ENCODE data around the gene TNFAIP3. TPM values are rescaled to one million over a fixed set of nuclear protein-coding genes. Genes with fewer than 3 reads are reported as not detected.

The TNFAIP3 gene
- total RNA-seq, 3 donors from 2014 or later: 49.3 to 65.2 (median 55.8) TPM

GRCh38 chr6:137914530-137915193, 47.6 kb downstream of the TNFAIP3 start:
- Histone ChIP-seq H3K4me3 (no peak overlapping the region), H3K36me3 (ENCODE audit: low read depth) (no peaks in the 10 kb centered on the region), H3K4me1 (ENCODE audit: low read depth) (no peaks in the 10 kb centered on the region), H3K9me3 (no peaks in the 10 kb centered on the region)
- no peak for ATAC-seq
- TF ChIP-seq, protein P1, sequence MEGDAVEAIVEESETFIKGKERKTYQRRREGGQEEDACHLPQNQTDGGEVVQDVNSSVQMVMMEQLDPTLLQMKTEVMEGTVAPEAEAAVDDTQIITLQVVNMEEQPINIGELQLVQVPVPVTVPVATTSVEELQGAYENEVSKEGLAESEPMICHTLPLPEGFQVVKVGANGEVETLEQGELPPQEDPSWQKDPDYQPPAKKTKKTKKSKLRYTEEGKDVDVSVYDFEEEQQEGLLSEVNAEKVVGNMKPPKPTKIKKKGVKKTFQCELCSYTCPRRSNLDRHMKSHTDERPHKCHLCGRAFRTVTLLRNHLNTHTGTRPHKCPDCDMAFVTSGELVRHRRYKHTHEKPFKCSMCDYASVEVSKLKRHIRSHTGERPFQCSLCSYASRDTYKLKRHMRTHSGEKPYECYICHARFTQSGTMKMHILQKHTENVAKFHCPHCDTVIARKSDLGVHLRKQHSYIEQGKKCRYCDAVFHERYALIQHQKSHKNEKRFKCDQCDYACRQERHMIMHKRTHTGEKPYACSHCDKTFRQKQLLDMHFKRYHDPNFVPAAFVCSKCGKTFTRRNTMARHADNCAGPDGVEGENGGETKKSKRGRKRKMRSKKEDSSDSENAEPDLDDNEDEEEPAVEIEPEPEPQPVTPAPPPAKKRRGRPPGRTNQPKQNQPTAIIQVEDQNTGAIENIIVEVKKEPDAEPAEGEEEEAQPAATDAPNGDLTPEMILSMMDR (IDR thresholded peaks at IDR 0.05): no peak
- no peak for DNase-seq
- intact Hi-C loops (cut with DNase I, micrococcal nuclease): no loop called here

GRCh38 chr6:137915790-137916189, 48.7 kb downstream of the TNFAIP3 start:
- Histone ChIP-seq H3K4me1 (ENCODE audit: low read depth) (no peaks in the 10 kb centered on the region), H3K9me3 (no peaks in the 10 kb centered on the region), H3K36me3 (ENCODE audit: low read depth) (no peaks in the 10 kb centered on the region), H3K4me3 (no peak overlapping the region)
- TF ChIP-seq, protein P1 (IDR thresholded peaks at IDR 0.05): no peak
- no peak for ATAC-seq
- DNase-seq: no peak
- intact Hi-C loops (cut with DNase I, micrococcal nuclease): no loop called here

DNA sequence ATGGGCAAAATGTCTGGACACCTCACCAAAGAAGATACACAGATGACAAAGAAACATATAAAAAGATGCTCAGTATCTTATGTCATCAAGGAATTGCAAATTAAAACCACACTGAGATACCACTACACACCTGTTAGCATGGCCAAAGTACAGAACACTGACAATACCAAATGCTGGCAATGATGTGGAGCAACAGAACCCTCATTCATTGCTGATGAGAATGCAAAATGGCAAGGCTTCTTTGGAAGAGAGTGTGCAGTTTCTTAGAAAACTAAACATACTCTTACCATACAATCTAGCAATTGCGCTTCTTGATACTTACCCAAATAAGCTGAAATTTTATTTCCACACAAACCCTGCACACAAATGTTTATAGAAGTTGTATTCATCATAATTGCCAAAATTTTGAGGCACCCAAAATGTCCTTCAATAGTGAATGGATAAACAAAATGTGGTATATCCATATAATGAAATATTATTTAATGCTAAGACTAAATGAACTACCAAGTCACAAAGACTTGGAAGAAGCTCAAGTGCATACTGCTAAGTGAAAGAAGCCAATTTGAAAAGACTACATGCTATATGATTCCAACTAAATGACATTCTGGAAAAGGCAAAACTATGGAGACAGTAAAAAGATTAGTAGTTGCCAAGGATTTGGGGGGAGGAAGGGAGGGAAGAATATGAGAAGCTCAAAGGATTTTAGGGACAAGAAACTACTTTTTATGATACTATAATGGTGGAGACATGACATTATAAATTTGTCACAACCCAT, 50.7 kb downstream of the TNFAIP3 start:
- TF ChIP-seq, protein P1 (IDR thresholded peaks at IDR 0.05): no peak
- Histone ChIP-seq H3K4me3 (no peak overlapping the region), H3K36me3 (ENCODE audit: low read depth) (no peaks in the 10 kb centered on the region), H3K9me3 (no peaks in the 10 kb centered on the region), H3K4me1 (ENCODE audit: low read depth) (no peaks in the 10 kb centered on the region)
- DNase-seq (no peak), ATAC-seq (no peak)
- intact Hi-C loops (cut with DNase I, micrococcal nuclease): no loop called here

- DNase-seq (no peak), ATAC-seq (no peak)
- Histone ChIP-seq H3K9me3 (no peaks in the 10 kb centered on the region), H3K36me3 (ENCODE audit: low read depth) (no peaks in the 10 kb centered on the region), H3K4me3 (no peak overlapping the region), H3K4me1 (ENCODE audit: low read depth) (no peaks in the 10 kb centered on the region)
- intact Hi-C loops (cut with DNase I, micrococcal nuclease): no loop called here
- TF ChIP-seq, protein P1 (IDR thresholded peaks at IDR 0.05): no peak
These were observed 52.4 kb downstream of the TNFAIP3 start for GRCh38 chr6:137919502-137919823.

GRCh38 chr6:137919837-137920730, 53.0 kb downstream of the TNFAIP3 start:
- no peaks in the 10 kb centered on the region for H3K9me3 ChIP-seq
- H3K36me3 ChIP-seq (ENCODE audit: low read depth): no peaks in the 10 kb centered on the region
- no peak for DNase-seq
- intact Hi-C loops (cut with DNase I, micrococcal nuclease): no loop called here
- no peak overlapping the region for H3K4me3 ChIP-seq
- no peaks in the 10 kb centered on the region for H3K4me1 ChIP-seq (ENCODE audit: low read depth)
- TF ChIP-seq, protein P1 (IDR thresholded peaks at IDR 0.05): no peak
- no peak for ATAC-seq

All from mucosa of descending colon (tissue), 3 donors.